ENCODE data around the gene LHPP. TPM values are rescaled to one million over a fixed set of nuclear protein-coding genes. Genes with fewer than 3 reads are reported as not detected.

The LHPP gene
- total RNA-seq, 1 donor from 2014 or later: 18.8 TPM

- Mint-ChIP-seq H3K36me3 (ENCODE audit: unreplicated experiment) (peaks cover 6% of the 10 kb centered on the region), H3K27me3 (ENCODE audit: unreplicated experiment) (no peaks in the 10 kb centered on the region), H3K4me3 (ENCODE audit: unreplicated experiment) (no peak overlapping the region), H3K27ac (ENCODE audit: unreplicated experiment) (no peak overlapping the region), H3K9me3 (ENCODE audit: unreplicated experiment) (no peaks in the 10 kb centered on the region), H3K4me1 (ENCODE audit: unreplicated experiment) (no peaks in the 10 kb centered on the region)
- no peak for TF ChIP-seq CTCF (IDR thresholded peaks at IDR 0.05)
- no peak for DNase-seq (ENCODE audit: extremely low spot score, unreplicated experiment)
These were observed 31.7 kb downstream of the LHPP start for GRCh38 chr10:124493214-124493882.

- Mint-ChIP-seq H3K9me3 (ENCODE audit: unreplicated experiment) (no peaks in the 10 kb centered on the region), H3K4me3 (ENCODE audit: unreplicated experiment) (no peak overlapping the region), H3K4me1 (ENCODE audit: unreplicated experiment) (no peaks in the 10 kb centered on the region), H3K27me3 (ENCODE audit: unreplicated experiment) (no peaks in the 10 kb centered on the region), H3K36me3 (ENCODE audit: unreplicated experiment) (peaks cover 2% of the 10 kb centered on the region), H3K27ac (ENCODE audit: unreplicated experiment) (no peak overlapping the region)
- no peak for TF ChIP-seq CTCF (IDR thresholded peaks at IDR 0.05)
- DNase-seq (ENCODE audit: extremely low spot score, unreplicated experiment): no peak
These were observed 32.6 kb downstream of the LHPP start for GRCh38 chr10:124494046-124494807.

GRCh38 chr10:124495162-124495561 is 33.5 kb downstream of the LHPP start:
- no peaks in the 10 kb centered on the region for H3K9me3 Mint-ChIP-seq (ENCODE audit: unreplicated experiment)
- no peaks in the 10 kb centered on the region for H3K4me1 Mint-ChIP-seq (ENCODE audit: unreplicated experiment)
- H3K27ac Mint-ChIP-seq (ENCODE audit: unreplicated experiment): no peak overlapping the region
- DNase-seq (ENCODE audit: extremely low spot score, unreplicated experiment): no peak
- H3K36me3 Mint-ChIP-seq (ENCODE audit: unreplicated experiment): peaks cover 5% of the 10 kb centered on the region
- TF ChIP-seq CTCF (IDR thresholded peaks at IDR 0.05): no peak
- no peak overlapping the region for H3K4me3 Mint-ChIP-seq (ENCODE audit: unreplicated experiment)
- H3K27me3 Mint-ChIP-seq (ENCODE audit: unreplicated experiment): no peaks in the 10 kb centered on the region

- Mint-ChIP-seq H3K4me3 (ENCODE audit: unreplicated experiment) (no peak overlapping the region), H3K27me3 (ENCODE audit: unreplicated experiment) (no peaks in the 10 kb centered on the region), H3K36me3 (ENCODE audit: unreplicated experiment) (peaks cover 9% of the 10 kb centered on the region), H3K9me3 (ENCODE audit: unreplicated experiment) (no peaks in the 10 kb centered on the region), H3K27ac (ENCODE audit: unreplicated experiment) (no peak overlapping the region), H3K4me1 (ENCODE audit: unreplicated experiment) (no peaks in the 10 kb centered on the region)
- TF ChIP-seq CTCF (IDR thresholded peaks at IDR 0.05): no peak
- DNase-seq (ENCODE audit: extremely low spot score, unreplicated experiment): no peak
These were observed 34.1 kb downstream of the LHPP start for GRCh38 chr10:124495725-124496124.

- no peak for TF ChIP-seq CTCF (IDR thresholded peaks at IDR 0.05)
- Mint-ChIP-seq H3K27ac (ENCODE audit: unreplicated experiment) (no peak overlapping the region), H3K36me3 (ENCODE audit: unreplicated experiment) (peaks cover 13% of the 10 kb centered on the region), H3K9me3 (ENCODE audit: unreplicated experiment) (no peaks in the 10 kb centered on the region), H3K27me3 (ENCODE audit: unreplicated experiment) (no peaks in the 10 kb centered on the region), H3K4me1 (ENCODE audit: unreplicated experiment) (no peaks in the 10 kb centered on the region), H3K4me3 (ENCODE audit: unreplicated experiment) (no peak overlapping the region)
- no peak for DNase-seq (ENCODE audit: extremely low spot score, unreplicated experiment)
These were observed 34.5 kb downstream of the LHPP start for GRCh38 chr10:124496150-124496549.

Data from osteocyte (in vitro differentiated cells).